ENCODE data around the gene CEP76. TPM values are rescaled to one million over a fixed set of nuclear protein-coding genes. Genes with fewer than 3 reads are reported as not detected.
A peak's percentile ranks its signal among the peaks of the same experiment; 100 is the strongest.

CEP76 gene
- total RNA-seq, 1 experiment from 2014 or later: 18.6 TPM

DNA sequence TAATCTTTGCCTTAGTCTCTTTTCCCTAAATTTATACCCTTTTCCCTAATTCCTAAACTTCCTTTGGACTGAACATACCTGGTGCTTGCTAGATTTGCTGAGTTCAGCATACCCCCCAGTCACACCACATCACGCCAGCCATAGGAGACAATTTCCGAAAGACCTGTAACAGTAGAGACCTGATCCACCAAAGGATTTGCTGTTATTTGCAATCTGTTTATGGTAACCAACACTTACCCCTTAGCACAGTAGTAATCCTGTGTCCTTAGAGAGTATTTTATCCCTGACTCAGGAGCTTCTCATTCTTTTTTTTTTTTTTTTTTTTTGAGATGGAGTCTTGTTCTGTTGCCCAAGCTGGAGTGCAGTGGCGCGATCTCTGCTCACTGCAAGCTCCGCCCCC is 8.9 kb upstream of the CEP76 start:
- no peaks in the 10 kb centered on the region for H4K20me1 ChIP-seq (ENCODE audit: control insufficient read depth, insufficient read depth, insufficient read length)
- H2AFZ ChIP-seq (ENCODE audit: low read length): no peak overlapping the region
- H3K79me1 ChIP-seq (ENCODE audit: insufficient read depth, low read depth, low read length, poor library complexity, severe bottlenecking): no peaks in the 10 kb centered on the region
- no peaks in the 10 kb centered on the region; the same call in 1 of the 2 replicates for H3K4me1 ChIP-seq (ENCODE audit: insufficient read depth, low read length)
- H3K27ac ChIP-seq (ENCODE audit: insufficient read length, low read depth, low read length): no peak overlapping the region
- H4K8ac ChIP-seq (replicated peaks; ENCODE audit: insufficient read length, low read depth, low read length): no peak overlapping the region
- no peaks in the 10 kb centered on the region for H3K23me2 ChIP-seq (ENCODE audit: insufficient read length, low read depth, low read length, poor library complexity, severe bottlenecking)
- H3K4me3 Mint-ChIP-seq: no peak overlapping the region
- H3K4me1 Mint-ChIP-seq: peaks cover 10 to 12% of the 10 kb centered on the region in 2 experiments
- no peak for DNase-seq
- H3K9me3 ChIP-seq (ENCODE audit: control insufficient read depth, low read depth, low read length): no peaks in the 10 kb centered on the region
- H3K9ac ChIP-seq (ENCODE audit: extremely low read depth, insufficient read length, low read length): no peak overlapping the region
- H3K27me3 ChIP-seq (ENCODE audit: insufficient read depth, low read length): no peaks in the 10 kb centered on the region
- no peak overlapping the region for H4K5ac ChIP-seq (ENCODE audit: insufficient read length, low read depth, low read length)
- H2AK5ac ChIP-seq (ENCODE audit: insufficient read length, low read length): no peak overlapping the region
- no peaks in the 10 kb centered on the region for H3K79me2 ChIP-seq (ENCODE audit: insufficient read depth, low read length)
- H2BK120ac ChIP-seq (ENCODE audit: low read depth, low read length, poor library complexity, severe bottlenecking): no peak overlapping the region
- no peak overlapping the region for H2BK20ac ChIP-seq (ENCODE audit: low read depth, low read length, poor library complexity, severe bottlenecking)
- no peak overlapping the region for H2BK15ac ChIP-seq (ENCODE audit: low read depth, low read length)
- no peak overlapping the region for H3K56ac ChIP-seq (ENCODE audit: insufficient read length, low read depth, low read length)
- H3K14ac ChIP-seq (ENCODE audit: insufficient read depth, low read length): no peak overlapping the region
- no peak overlapping the region for H4K91ac ChIP-seq (ENCODE audit: insufficient read length, low read depth, low read length)
- no peak overlapping the region for H3T11ph ChIP-seq (ENCODE audit: low read length)
- no peak overlapping the region for H3K18ac ChIP-seq (ENCODE audit: insufficient read length, low read depth, low read length)
- no peak overlapping the region for H3K4ac ChIP-seq (ENCODE audit: low read depth, low read length)
- no peak overlapping the region for H3K4me2 ChIP-seq (ENCODE audit: insufficient read depth, insufficient read length, low read length)
- peaks cover 33 to 62% (median 47%) of the 10 kb centered on the region in 3 experiments for H3K36me3 Mint-ChIP-seq (ENCODE audit: insufficient read depth in 1 of 3, low read depth in 3 of 3)
- H2BK12ac ChIP-seq (ENCODE audit: insufficient read length, low read depth, low read length): no peak overlapping the region
- WGBS (ENCODE audit: extremely low coverage, insufficient read length, low lambda C conversion rate): no CpG with 5 or more reads among the region's 5 CpGs
- no peaks in the 10 kb centered on the region for H3K27me3 Mint-ChIP-seq (ENCODE audit: low read depth)
- TF ChIP-seq, protein P1, sequence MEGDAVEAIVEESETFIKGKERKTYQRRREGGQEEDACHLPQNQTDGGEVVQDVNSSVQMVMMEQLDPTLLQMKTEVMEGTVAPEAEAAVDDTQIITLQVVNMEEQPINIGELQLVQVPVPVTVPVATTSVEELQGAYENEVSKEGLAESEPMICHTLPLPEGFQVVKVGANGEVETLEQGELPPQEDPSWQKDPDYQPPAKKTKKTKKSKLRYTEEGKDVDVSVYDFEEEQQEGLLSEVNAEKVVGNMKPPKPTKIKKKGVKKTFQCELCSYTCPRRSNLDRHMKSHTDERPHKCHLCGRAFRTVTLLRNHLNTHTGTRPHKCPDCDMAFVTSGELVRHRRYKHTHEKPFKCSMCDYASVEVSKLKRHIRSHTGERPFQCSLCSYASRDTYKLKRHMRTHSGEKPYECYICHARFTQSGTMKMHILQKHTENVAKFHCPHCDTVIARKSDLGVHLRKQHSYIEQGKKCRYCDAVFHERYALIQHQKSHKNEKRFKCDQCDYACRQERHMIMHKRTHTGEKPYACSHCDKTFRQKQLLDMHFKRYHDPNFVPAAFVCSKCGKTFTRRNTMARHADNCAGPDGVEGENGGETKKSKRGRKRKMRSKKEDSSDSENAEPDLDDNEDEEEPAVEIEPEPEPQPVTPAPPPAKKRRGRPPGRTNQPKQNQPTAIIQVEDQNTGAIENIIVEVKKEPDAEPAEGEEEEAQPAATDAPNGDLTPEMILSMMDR (conservative IDR thresholded peaks at IDR 0.05): no peak
- H2BK5ac ChIP-seq (ENCODE audit: insufficient read length, low read length): no peak overlapping the region
- H3K9me3 Mint-ChIP-seq: no peaks in the 10 kb centered on the region
- H3K23ac ChIP-seq (ENCODE audit: insufficient read length, low read depth, low read length): no peak overlapping the region
- H3K27ac Mint-ChIP-seq: peak overlapping the region in 1 of 3 experiments; percentile 62; a peak in 1 of 7 replicates

Data from H9 (cell line).